SK-N-SH (cell line): Measurements from ENCODE around the gene GXYLT2. TPM values are rescaled to one million over a fixed set of nuclear protein-coding genes. Genes with fewer than 3 reads are reported as not detected.

ENCODE experiments used
- CTCF ChIA-PET: fragments of 300-600, 350-600 bp; formaldehyde crosslinking; extraction: SDS; loops from one replicate; lab custom pipeline; 2021; lab: Yijun Ruan, JAX
- POLR2A ChIA-PET: fragments of 350-600 bp; sonication (Branson Sonifier 250); formaldehyde crosslinking; extraction: SDS; loops from one replicate; lab custom pipeline; 2020; ENCODE audit warnings: antibody characterized with exemption, inconsistent platforms; lab: Yijun Ruan, JAX
- DNase-seq: peaks from one replicate; pipeline ENCODE4 v3.0.0; 2012
- H2AFZ ChIP-seq: fragments of 200-600 bp; sonication (generic); 2 replicates; pipeline ENCODE4 v1.8.1; 2016; ENCODE audit warnings: antibody characterized with exemption, mild to moderate bottlenecking, low read depth
- H3F3A ChIP-seq: fragments of 200-600 bp; sonication (generic); replicated peaks from 2 replicates; pipeline ENCODE3; 2016; ENCODE audit warnings: antibody characterized with exemption, mild to moderate bottlenecking; ENCODE audit not compliant: insufficient read depth
- H3K27ac ChIP-seq, 2 experiments: fragments of 200-500 bp in 1 of 2; fragments of 200-600 bp in 1 of 2; sonication (Bioruptor generic) in 1 of 2; sonication (generic), shearing (Covaris generic) in 1 of 2; 2 replicates each; pipeline versions ENCODE4 v1.5.1 to v1.6.1; 2014 to 2016; ENCODE audit warnings: low read depth in 2 of 2, inconsistent platforms in 1 of 2, low read length in 1 of 2, mild to moderate bottlenecking in 1 of 2, mixed read lengths in 1 of 2
- H3K27me3 ChIP-seq: fragments of 200-600 bp; sonication (generic), shearing (Covaris generic); 2 replicates; pipeline ENCODE4 v1.6.1; 2016; ENCODE audit warnings: mixed run types; ENCODE audit not compliant: insufficient read depth
- H3K36me3 ChIP-seq, 2 experiments: fragments of 200-500 bp in 1 of 2; fragments of 200-600 bp in 1 of 2; sonication (Bioruptor generic) in 1 of 2; sonication (generic) in 1 of 2; replicated peaks in 1 of 2; 2 replicates each; pipeline versions ENCODE3 to v1.5.1; 2014 to 2016; ENCODE audit warnings: low read length in 1 of 2, mild to moderate bottlenecking in 1 of 2; ENCODE audit not compliant: insufficient read depth in 2 of 2, control insufficient read depth in 1 of 2
- H3K4me1 ChIP-seq, 2 experiments: fragments of 200-500 bp in 1 of 2; fragments of 200-600 bp in 1 of 2; sonication (Bioruptor generic) in 1 of 2; sonication (generic), shearing (Covaris generic) in 1 of 2; 2 replicates each; pipeline versions ENCODE4 v1.5.1 to v1.6.1; 2014 to 2016; ENCODE audit warnings: low read depth in 1 of 2, low read length in 1 of 2, mixed run types in 1 of 2; ENCODE audit not compliant: insufficient read depth in 2 of 2, control insufficient read depth in 1 of 2
- H3K4me2 ChIP-seq: fragments of 200-600 bp; sonication (generic), shearing (Covaris generic); 2 replicates; pipeline ENCODE4 v1.6.1; 2017; ENCODE audit warnings: mixed run types
- H3K4me3 ChIP-seq, 2 experiments: fragments of 200-500 bp in 1 of 2; fragments of 200-600 bp in 1 of 2; sonication (Bioruptor generic) in 1 of 2; sonication (generic), shearing (Covaris generic) in 1 of 2; 2 replicates each; pipeline versions ENCODE4 v1.5.1 to v1.8.1; 2014 to 2016; ENCODE audit warnings: low read depth in 2 of 2, inconsistent platforms in 1 of 2, low read length in 1 of 2, mild to moderate bottlenecking in 1 of 2, mixed read lengths in 1 of 2, moderate library complexity in 1 of 2
- H3K79me2 ChIP-seq: fragments of 200-600 bp; sonication (generic); 2 replicates; pipeline ENCODE4 v1.8.1; 2017; ENCODE audit warnings: mild to moderate bottlenecking; ENCODE audit not compliant: insufficient read depth
- H3K9ac ChIP-seq: fragments of 200-600 bp; sonication (generic); 2 replicates; pipeline ENCODE4 v1.6.1; 2017; ENCODE audit warnings: mixed run types
- H3K9me2 ChIP-seq: fragments of 200-600 bp; sonication (generic); 2 replicates; pipeline ENCODE4 v1.6.1; 2017; ENCODE audit warnings: mixed run types
- H3K9me3 ChIP-seq: fragments of 200-600 bp; sonication (generic); 2 replicates; pipeline ENCODE4 v1.6.1; 2017; ENCODE audit warnings: mixed run types, mild to moderate bottlenecking, moderate library complexity
- H4K20me1 ChIP-seq: fragments of 200-600 bp; sonication (generic); 2 replicates; pipeline ENCODE4 v1.6.1; 2017; ENCODE audit warnings: mild to moderate bottlenecking, mixed run types; ENCODE audit not compliant: insufficient read depth
- CHD2 ChIP-seq: fragments of 150-350 bp; IDR thresholded peaks from 2 replicates; pipeline ENCODE4 v1.6.1; 2018; ENCODE audit warnings: low read length; ENCODE audit not compliant: partially characterized antibody
- ELF1 ChIP-seq: IDR thresholded peaks from 2 replicates; pipeline ENCODE4 v1.4.0; 2012
- JUND ChIP-seq: IDR thresholded peaks from 2 replicates; pipeline ENCODE4 v1.4.0; 2012
- RXRA ChIP-seq: IDR thresholded peaks from 2 replicates; pipeline ENCODE4 v1.4.0; 2012; ENCODE audit warnings: low read depth, mild to moderate bottlenecking, borderline replicate concordance
- SMC3 ChIP-seq: IDR thresholded peaks from 2 replicates; pipeline ENCODE4 v1.6.1; 2012; ENCODE audit warnings: low read depth, low read length, improper control_type of control experiment
- TCF12 ChIP-seq: IDR thresholded peaks from 2 replicates; pipeline ENCODE4 v1.4.0; 2012
- YY1 ChIP-seq: IDR thresholded peaks from 2 replicates; pipeline ENCODE4 v1.4.0; 2012; ENCODE audit warnings: low read depth, mild to moderate bottlenecking
- WGBS: methylation state at CpG from one replicate; pipeline ENCODE4 v1.1.6; 2017; ENCODE audit warnings: low lambda C conversion rate; 5-methylcytosine and 5-hydroxymethylcytosine counted together
- polyA plus RNA-seq, 3 experiments: library from polyadenylated mRNA; depleted of rRNA; stranded (reverse); fragments of >200 nt; gene quantifications; 2 replicates each; pipeline ENCODE4 v1.2.3, GENCODE V29; 2012
- TF ChIP-seq, protein P1 (sequence below): fragments of 200-600 bp; sonication (generic); IDR thresholded peaks from 2 replicates; pipeline ENCODE4 v1.6.1; 2017; ENCODE audit warnings: antibody characterized with exemption, mild to moderate bottlenecking, moderate library complexity

The GXYLT2 gene
- polyA plus RNA-seq, 1 of the 3 experiments (the other 2 are of a cell fraction) = 9.1 TPM

- no peak for TF ChIP-seq CHD2
- no peak for TF ChIP-seq TCF12
- no peak for TF ChIP-seq JUND
- Histone ChIP-seq H3K9me2 (no peaks in the 10 kb centered on the region), H2AFZ (no peak overlapping the region), H3K27me3 (no peaks in the 10 kb centered on the region), H3K4me3 (no peak overlapping the region), H3K79me2 (no peaks in the 10 kb centered on the region), H3K9me3 (no peaks in the 10 kb centered on the region), H3K4me1 (no peaks in the 10 kb centered on the region), H4K20me1 (no peaks in the 10 kb centered on the region), H3K9ac (no peak overlapping the region), H3K4me2 (no peak overlapping the region), H3F3A (no peaks in the 10 kb centered on the region), H3K27ac (no peak overlapping the region), H3K36me3 (peaks cover 0 to 6% of the 10 kb centered on the region in 2 experiments)
- 47% methylated on average over 1 of the region's 1 CpG for WGBS
- no peak for DNase-seq
- ChIA-PET POLR2A (no interaction called here), CTCF (interaction anchor here (0.9 to 2.2 kb wide), 2 partner anchors 13 to 80 kb away, joined by 4 to 10 read pairs; no protein-coding TSS in a partner anchor)
These were observed 88.5 kb downstream of the GXYLT2 start for GRCh38 chr3:72976281-72976741.

GRCh38 chr3:72977060-72977808 is 89.4 kb downstream of the GXYLT2 start:
- DNase-seq = no peak

More at GRCh38 chr3:72977060-72977808, 89.4 kb downstream of the GXYLT2 start:
- Histone ChIP-seq H3K27ac (no peak overlapping the region), H3K4me2 (no peak overlapping the region), H3K9me2 (no peaks in the 10 kb centered on the region), H3K36me3 (peaks cover 0 to 6% of the 10 kb centered on the region in 2 experiments), H3K9ac (no peak overlapping the region), H2AFZ (no peak overlapping the region), H3K9me3 (no peaks in the 10 kb centered on the region), H3K27me3 (no peaks in the 10 kb centered on the region), H3K79me2 (no peaks in the 10 kb centered on the region), H3F3A (no peaks in the 10 kb centered on the region), H4K20me1 (no peaks in the 10 kb centered on the region), H3K4me1 (no peaks in the 10 kb centered on the region), H3K4me3 (no peak overlapping the region)
- ChIA-PET POLR2A (no interaction called here), CTCF (no interaction called here)
- WGBS = 92% methylated on average over 5 of the region's 5 CpGs
- TF ChIP-seq SMC3 = no peak
- no peak for TF ChIP-seq ELF1
- TF ChIP-seq YY1 = no peak
- TF ChIP-seq RXRA = no peak
- TF ChIP-seq, protein P1, sequence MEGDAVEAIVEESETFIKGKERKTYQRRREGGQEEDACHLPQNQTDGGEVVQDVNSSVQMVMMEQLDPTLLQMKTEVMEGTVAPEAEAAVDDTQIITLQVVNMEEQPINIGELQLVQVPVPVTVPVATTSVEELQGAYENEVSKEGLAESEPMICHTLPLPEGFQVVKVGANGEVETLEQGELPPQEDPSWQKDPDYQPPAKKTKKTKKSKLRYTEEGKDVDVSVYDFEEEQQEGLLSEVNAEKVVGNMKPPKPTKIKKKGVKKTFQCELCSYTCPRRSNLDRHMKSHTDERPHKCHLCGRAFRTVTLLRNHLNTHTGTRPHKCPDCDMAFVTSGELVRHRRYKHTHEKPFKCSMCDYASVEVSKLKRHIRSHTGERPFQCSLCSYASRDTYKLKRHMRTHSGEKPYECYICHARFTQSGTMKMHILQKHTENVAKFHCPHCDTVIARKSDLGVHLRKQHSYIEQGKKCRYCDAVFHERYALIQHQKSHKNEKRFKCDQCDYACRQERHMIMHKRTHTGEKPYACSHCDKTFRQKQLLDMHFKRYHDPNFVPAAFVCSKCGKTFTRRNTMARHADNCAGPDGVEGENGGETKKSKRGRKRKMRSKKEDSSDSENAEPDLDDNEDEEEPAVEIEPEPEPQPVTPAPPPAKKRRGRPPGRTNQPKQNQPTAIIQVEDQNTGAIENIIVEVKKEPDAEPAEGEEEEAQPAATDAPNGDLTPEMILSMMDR = peak; percentile 44
- TF ChIP-seq, all 33 proteins: peak for 1
